Stimulated activated CD8-positive, alpha-beta memory T cell treated with anti-CD3 and anti-CD28 coated beads, Interleukin-2, amount 100 ng/mL, for 48 hours (primary cell): ENCODE results near the gene CD209.

Experiments
- DNase-seq, 2 donors: peaks; one replicate each; pipeline ENCODE4 v3.0.0-alpha.2; 2020; ENCODE audit warnings: low read depth in 2 of 2

Gene CD209

DNA sequence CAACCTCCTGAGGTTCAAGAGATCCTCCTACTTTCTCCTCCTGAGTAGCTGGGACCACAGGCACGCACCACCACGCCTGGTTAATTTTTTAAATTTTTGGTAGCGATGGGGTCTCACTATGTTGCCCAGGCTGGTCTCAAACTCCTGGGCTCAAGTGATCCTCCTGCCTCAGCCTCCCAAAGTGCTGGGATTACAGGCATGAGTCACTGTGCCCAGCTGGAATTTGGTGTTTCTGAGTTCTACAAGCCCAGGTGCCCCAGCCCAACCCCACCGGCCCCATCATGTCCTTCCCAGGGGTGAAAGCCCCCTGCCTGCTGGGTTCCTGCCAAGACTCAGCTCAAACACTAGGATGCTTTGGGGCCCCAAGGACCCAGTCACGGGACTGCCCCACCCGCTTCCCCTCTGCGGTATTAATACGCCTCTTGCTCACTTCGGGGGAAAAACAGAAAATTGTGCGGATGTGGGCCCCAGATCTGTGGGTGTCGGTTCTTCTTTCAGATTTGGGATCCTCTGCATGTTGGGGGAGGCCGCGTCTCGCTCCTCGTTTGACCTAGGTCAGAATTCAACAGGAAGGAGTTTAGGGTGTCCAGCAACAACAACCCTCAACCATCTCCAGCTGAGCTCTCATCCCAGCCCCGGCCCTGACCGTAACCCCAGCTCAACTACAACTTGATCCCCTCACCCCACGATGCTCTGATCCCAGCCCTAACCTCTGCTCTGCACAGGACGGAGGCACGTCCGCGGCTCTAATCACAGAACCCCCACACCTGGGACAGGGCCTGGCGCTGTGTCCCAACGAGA is 41.7 kb downstream of the CD209 start:
- DNase-seq: peak; percentile 59 to 64

- no peak for DNase-seq
Measured at GRCh38 chr19:7704280-7705060, 42.9 kb downstream of the CD209 start.

DNA sequence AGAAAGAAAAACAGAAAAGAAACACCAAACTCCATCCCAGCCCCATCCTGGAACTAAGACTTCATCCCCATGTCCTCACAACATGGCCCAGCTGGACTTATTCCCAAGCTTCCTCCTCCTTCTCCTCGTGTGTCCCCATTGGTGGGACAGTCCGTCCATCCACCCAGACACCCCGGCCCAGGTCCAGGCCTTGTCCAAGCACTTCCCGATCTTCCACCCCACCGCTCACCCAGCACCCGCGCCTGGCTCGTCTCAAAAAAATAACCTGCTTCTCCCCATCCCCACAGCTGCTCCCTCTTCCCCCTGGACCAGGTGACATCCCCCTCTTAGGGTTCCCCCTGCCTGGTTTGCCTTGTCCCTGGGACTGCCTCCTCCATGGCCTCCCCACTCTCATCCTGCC is 44.0 kb downstream of the CD209 start:
- DNase-seq: no peak

GRCh38 chr19:7701654-7702457 is 45.5 kb downstream of the CD209 start, which contains the start of gene FCER2:
FCER2 (minus strand) TSS chr19:7702131; CDS start chr19:7699760, 2,371 bp downstream.
- DNase-seq: no peak

GRCh38 chr19:7701049-7701653 is 46.2 kb downstream of the CD209 start:
- no peak for DNase-seq

DNA sequence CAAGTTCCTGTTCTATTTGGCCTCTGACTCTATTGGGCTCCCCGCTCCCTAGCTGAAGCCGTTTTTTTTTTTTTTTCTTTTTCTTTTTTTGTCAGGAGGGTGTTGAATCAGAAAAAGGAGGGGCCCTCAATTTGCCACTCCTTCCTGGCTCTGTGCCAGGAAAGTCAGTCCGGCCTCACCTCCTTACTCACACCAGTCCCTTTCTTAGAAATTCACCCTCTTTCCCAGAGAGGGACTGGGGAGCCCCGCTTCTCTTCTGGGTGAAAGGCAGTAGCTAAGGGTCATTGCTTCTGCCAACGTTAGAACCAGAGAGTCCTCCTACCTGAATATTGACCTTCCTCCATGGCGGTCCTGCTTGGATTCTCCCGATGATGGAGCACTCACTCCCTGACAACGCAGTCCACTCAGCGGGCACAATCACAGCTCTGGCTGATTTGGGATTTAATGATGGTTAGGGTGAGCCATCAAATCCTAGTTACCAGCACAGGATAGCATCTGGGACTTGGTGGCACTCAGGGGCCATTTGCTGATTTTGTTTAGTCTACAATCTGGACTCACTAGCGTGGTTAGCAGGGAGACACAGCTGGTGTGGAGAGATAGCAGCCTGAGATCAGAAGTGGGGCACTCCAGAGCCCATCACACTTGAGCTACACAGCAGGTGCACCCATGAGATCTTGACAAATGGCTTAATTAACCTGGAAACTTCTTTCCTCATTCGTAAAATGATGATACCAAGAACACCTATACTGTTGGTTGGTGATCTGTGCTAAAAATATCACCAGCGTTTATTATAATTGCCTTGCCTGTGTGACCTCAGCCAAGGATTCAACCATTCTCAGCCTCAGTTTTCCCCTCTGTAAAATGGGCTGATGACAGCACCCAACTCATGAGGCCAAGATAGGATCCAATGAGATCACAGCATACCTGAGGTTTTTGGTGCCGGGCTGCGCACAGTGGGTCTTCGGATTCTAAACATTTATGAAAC is 47.6 kb downstream of the CD209 start:
- peak in 1 of 2 donors; percentile 47 for DNase-seq

- DNase-seq: no peak
Measured at GRCh38 chr19:7699003-7699402, 48.3 kb downstream of the CD209 start.

- DNase-seq: no peak
Measured at GRCh38 chr19:7698583-7698982, 48.8 kb downstream of the CD209 start.

DNA sequence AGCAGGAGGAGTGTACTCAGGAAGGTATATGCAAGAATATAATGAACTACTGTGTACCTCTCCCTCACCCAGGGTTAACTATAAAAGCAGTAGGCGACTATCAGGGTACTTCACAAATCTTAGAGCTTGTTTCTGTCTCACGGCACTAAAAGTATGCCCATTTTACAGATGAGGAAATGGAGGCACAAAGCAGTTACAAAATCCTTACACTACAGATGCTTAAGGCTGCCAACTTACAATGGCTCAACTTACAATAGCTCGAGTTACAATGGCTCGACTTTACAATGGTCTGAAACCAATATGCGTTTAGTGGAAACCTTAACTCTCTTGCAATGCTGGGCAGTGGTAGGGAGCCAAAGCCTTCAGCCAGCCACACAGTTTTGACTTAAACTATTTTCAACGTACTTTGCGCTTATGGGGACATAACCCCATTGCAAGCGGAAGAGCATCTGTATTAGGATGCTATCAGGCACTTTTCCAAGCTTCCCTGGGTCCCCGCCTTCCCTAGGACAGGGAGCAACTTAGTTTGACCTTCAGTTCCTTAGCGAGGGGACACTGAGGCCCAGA is 49.5 kb downstream of the CD209 start:
- DNase-seq: no peak

DNA sequence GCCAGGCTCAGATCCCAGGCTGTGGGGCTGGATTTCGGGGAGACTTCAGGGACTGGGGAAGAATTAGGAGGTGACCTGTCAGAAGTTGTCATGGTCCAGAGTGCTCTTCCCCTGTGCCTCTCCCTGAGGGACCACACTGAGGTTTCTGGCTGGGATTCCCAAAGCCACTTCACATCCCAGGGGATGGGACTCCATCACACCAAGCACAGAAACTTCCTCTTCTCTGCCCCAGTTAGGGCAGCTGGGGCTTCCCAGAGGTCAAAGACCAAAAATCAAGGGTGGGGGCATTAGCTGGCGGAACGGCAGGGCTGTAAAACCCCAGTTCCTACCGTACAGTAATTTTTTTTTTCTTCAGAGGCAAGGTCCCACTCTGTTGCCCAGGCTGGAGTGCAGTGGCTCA is 52.8 kb downstream of the CD209 start:
- no peak for DNase-seq

DNA sequence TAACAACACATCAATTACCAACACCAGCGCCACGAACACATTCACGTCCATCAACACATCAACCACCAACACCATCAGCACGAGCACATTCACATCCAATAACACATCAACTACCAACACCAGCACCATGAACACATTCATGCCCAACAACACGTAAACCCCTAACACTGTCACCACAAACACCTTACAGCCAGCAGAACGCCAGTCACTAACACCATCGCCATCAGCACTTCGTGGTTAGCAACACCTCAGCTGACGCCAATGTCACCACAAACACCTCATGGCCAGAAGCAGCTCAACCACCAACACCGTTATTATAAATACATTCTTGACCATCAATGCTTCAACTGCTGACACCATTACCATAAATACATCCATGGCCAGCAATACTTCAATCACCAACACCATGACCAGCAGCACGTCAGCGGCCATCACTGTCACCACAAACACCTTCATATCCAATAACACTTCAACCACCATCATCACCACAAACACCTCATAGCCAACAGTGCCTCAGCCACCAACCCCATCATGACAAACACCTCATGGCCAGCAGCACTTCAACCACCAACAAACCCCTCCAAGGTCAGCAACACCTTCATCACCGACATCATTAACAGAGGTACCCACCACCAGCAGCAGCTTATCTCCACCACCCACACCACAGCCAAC is 54.8 kb downstream of the CD209 start:
- DNase-seq: no peak

GRCh38 chr19:7691497-7691896 is 55.8 kb downstream of the CD209 start:
- no peak for DNase-seq

DNA sequence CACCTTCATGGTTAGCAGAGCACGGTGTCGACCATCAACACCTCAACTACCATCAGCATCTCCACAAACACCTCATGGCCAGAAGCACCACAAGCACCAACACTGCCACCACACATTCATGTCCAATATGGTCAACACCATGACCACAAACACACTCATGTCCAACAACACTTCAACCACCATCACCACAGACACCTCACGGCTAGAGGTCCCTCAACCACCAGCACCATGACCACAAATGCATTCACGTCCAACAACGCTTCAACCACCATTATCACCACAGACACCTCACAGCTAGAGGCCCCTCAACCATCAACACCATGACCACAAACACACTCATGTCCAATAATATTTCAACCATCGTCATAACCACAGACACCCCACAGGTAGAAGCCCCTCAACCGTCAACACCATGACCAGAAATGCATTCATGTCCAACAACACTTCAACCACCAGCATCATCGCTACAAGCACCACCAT is 56.5 kb downstream of the CD209 start:
- DNase-seq: no peak
